Measurements from ENCODE around the gene OR6X1.
"Not testable (repeated sequence)": the region's sequence is repeated elsewhere in the genome, so short reads cannot be mapped to it uniquely, and the experiment has no call there.

OR6X1 gene

GRCh38 chr11:123755813-123756212, 1.5 kb upstream of the OR6X1 start:
- no peak for DNase-seq (ENCODE audit: low read depth)
- no peak overlapping the region for H3K4me3 ChIP-seq (ENCODE audit: low read length)
- TF ChIP-seq CTCF (conservative IDR thresholded peaks at IDR 0.05; ENCODE audit: low read length) = no peak

GRCh38 chr11:123755344-123755743, 1.0 kb upstream of the OR6X1 start:
- no peak overlapping the region for H3K4me3 ChIP-seq (ENCODE audit: low read length)
- no peak for TF ChIP-seq CTCF (conservative IDR thresholded peaks at IDR 0.05; ENCODE audit: low read length)
- DNase-seq (ENCODE audit: low read depth) = no peak

- no peak for TF ChIP-seq CTCF (conservative IDR thresholded peaks at IDR 0.05; ENCODE audit: low read length)
- DNase-seq (ENCODE audit: low read depth) = no peak
- no peak overlapping the region for H3K4me3 ChIP-seq (ENCODE audit: low read length)
Measured at GRCh38 chr11:123753110-123753509, 1.2 kb downstream of the OR6X1 start.

DNA sequence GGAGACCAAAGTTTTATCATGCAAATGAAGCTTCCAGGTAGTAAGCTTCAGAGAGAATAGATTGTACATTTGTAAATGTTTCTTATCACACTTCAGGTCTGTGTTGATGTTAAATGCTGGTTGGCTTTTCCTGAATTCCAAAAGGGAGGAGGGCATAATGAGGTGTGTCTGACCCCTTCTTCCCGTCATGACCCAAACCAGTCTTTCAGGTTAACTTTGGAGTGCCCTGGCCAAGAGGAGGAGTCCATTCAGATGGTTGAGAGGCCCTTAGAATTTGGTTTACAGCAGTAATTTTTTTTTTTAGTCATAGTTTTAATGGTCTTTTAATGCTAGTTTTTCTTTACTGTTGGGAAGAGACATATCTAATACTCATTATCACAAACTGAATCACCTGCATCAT, 2.5 kb downstream of the OR6X1 start:
- no peak overlapping the region for H3K4me3 ChIP-seq (ENCODE audit: low read length)
- no peak for DNase-seq (ENCODE audit: low read depth)
- no peak for TF ChIP-seq CTCF (conservative IDR thresholded peaks at IDR 0.05; ENCODE audit: low read length)

DNA sequence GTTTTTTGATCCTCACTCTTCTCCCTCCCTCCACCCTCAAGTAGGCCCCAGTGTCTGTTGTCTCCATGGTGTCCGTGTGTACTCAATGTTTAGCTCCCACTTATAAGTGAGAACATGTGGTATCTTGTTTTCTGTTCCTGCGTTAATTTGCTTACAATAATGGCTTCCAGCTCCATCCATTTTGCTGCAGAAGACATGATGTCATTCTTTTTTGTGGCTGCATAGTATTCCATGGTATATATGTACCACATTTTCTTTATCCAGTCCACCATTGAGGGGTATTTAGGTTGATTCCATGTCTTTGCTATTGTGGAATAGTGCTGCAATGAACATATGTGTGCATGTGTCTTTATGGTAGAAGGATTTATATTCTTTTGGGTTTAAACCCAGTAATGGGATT, 6.0 kb downstream of the OR6X1 start:
- not testable (repeated sequence) for H3K4me3 ChIP-seq (ENCODE audit: low read length)

DNA sequence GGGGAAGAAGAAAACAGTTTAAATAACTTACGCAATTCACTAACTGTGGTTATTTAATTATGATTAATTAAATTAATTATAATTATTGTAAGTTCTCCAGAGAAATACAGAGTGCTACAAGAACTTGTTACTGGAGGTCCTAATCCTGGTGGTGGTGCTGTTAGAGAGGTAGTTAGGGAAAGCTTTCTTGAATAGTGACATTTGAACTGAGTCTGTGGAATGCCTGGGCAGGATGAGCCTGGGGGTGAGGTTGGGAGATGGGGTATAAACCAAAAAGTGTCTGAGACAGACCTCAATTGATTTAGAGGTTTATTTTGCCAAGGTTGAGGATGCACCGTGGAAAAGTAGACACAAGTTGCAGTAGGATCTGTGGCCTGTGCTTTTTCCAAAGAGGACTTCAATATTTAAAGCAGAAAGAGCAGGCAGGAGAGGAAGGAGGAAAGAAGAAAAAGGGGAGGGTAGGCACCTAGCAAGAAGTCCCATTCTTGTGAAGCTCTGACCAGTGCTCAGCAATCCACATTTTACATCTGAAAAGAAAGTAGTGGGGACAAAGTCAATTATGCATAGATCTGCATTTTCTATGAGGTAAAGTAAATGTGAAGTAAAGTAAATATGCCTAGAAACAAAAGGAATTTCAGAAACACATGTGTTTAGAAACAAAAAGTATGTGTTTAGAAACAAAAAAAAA, 8.4 kb downstream of the OR6X1 start:
- DNase-seq (ENCODE audit: low read depth) = no peak
- TF ChIP-seq CTCF (conservative IDR thresholded peaks at IDR 0.05; ENCODE audit: low read length) = no peak
- H3K4me3 ChIP-seq (ENCODE audit: low read length) = no peak overlapping the region

More for the DNA sequence above, 6.0 kb downstream of the OR6X1 start:
- DNase-seq (ENCODE audit: low read depth) = not testable (repeated sequence)

- no peak for DNase-seq (ENCODE audit: low read depth)
- no peak overlapping the region for H3K4me3 ChIP-seq (ENCODE audit: low read length)
- TF ChIP-seq CTCF (conservative IDR thresholded peaks at IDR 0.05; ENCODE audit: low read length) = no peak
Measured at GRCh38 chr11:123742724-123743120, 11.6 kb downstream of the OR6X1 start.
